ENCODE results near the gene TRDMT1.

TRDMT1 gene

DNA sequence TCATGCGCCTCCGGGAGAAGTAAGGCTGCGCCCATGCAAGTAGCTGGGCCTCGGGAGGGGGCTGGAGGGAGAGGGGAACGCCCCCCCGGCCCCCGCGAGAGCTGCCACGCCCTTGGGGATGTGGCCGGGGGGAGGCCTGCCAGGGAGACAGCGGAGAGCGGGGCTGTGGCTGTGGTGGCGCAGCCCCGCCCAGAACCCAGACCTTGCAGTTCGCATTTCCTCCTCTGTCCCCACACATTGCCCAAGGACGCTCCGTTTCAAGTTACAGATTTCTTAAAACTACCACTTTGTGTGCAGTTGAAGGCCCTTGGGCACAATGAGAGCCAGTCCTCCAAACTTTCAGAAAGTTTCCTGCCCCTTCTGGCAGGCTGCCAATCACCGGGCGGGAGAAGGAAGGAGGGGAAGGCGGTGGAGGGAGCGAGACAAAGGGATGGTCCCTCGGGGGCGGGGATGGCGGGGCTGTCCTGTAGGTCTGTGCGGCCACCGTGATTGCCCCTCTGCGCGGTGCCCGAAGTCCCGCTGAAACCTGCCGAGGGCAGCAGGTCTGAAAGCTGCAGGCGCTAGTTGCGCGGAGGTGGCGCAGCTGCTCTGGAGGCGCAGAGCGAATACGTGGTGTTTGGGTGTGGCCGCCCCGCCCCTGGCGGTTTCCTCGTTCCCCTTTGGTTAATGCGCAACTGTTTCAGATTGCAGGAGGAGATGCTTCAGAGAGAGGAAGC, 28.7 kb upstream of the TRDMT1 start:
- peak; percentile 65 for DNase-seq

- DNase-seq, result no peak
Observed at GRCh38 chr10:17229717-17229966, 28.2 kb upstream of the TRDMT1 start.

GRCh38 chr10:17229016-17229716, 27.7 kb upstream of the TRDMT1 start:
- DNase-seq, result peak; percentile 76

GRCh38 chr10:17228091-17229015, 26.9 kb upstream of the TRDMT1 start, which contains the start of gene VIM:
Gene VIM (plus strand): TSS chr10:17228241. CDS start chr10:17229423, 1,182 bp downstream.
- peak; percentile 87 for DNase-seq

DNA sequence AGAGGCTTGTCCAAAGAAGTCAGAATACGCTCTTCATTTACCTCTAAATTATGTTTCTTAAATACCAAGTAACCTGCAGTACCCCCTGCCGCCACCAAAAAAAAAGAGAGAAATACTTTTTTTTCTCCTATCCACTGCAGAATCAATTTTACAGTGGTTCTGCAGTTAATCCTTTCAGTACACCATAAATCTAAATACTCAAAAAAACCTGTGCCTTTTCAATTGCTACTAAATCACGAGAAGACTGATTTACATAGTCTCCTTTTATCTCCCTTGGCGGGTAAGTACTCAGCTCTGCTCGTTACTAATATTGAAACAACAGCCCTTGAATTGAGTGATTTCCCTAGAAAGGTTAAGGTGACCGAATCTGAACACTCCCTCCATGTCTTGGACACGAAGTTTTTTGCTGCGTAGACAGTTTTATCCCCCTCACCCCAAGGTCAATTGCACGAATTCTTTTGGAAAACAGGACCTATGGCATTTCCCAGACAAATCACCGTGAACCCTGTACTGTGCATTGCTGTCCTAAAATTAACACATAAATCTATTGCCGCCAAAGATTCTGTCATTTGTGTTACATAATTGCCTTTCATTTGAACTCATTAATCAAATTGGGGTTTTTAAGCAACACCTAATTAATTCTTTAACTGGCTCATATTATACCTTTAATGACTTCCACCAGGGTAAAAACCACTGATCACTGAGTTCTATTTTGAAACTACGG, 26.1 kb upstream of the TRDMT1 start:
- DNase-seq, result no peak

GRCh38 chr10:17226891-17227303, 25.4 kb upstream of the TRDMT1 start:
- no peak for DNase-seq

- DNase-seq, result no peak
Observed at GRCh38 chr10:17225808-17226207, 24.3 kb upstream of the TRDMT1 start.

- DNase-seq, result no peak
Observed at GRCh38 chr10:17222329-17222728, 20.9 kb upstream of the TRDMT1 start.

DNA sequence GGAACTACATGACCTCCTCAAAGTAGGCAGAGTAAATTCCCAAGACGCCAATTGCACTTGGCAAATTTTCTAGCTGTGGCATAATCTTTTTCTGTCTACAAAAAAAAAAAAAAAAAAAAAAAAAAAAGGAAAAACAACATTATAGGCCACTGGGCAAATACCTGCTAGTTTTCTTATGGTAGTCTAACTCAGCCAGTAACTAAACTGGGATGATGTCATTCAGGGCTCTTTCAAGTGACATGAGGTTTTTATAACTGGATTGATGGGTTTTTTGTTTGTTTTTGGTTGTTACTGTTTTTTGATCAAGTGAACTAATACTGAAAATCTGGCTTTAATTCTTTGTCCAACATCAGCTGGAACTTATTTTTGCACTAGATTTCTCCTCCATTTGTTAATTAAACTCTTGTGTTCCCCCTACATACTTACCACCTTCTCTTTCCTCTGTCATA, 19.2 kb upstream of the TRDMT1 start:
- DNase-seq, result no peak

DNA sequence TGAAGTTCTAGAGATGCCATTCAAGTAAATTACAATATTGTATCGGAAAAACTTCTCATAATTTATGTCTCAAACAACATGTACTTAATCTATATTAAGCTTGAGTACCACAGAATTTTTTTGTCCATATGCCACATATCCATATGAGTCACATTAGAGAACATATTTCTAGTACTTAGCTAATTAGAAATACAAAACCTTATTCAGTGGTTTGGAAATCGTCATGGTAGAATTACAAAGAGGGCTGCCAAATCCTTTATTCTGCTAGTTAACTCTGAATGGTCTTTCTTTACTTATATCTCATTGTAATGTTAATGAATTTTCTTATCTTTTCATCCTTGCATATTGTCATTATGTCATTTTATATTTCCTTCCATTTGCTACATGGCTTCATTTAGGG, 17.6 kb upstream of the TRDMT1 start:
- no peak for DNase-seq

- DNase-seq, result no peak
Observed at GRCh38 chr10:17217631-17218232, 16.3 kb upstream of the TRDMT1 start.

DNA sequence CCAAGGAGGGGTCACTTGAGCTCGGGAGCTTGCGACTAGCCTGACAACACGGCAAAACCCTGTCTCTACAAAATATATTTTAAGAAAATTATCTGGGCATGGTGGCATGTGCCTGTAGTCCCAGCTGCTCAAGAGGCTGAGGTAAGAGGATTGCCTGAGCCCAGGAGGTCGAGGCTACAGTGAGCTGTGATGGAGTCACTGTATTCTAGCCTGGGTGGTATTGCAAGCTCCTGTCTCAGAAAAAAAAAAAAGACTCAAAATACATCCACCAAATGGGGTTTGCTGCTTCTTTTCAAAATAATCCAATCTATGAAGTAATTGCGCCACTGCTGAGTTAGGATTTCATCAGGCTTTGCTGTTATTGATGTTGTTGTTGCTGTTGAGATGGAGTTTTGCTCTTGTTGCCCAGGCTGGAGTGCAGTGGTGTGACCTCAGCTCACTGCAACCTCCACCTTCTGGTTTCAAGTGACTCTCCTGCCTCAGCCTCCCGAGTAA, 15.5 kb upstream of the TRDMT1 start:
- DNase-seq, result no peak

GRCh38 chr10:17216217-17216900, 14.9 kb upstream of the TRDMT1 start:
- DNase-seq, result peak; percentile 6

GRCh38 chr10:17215782-17216122, 14.3 kb upstream of the TRDMT1 start:
- no peak for DNase-seq

DNA sequence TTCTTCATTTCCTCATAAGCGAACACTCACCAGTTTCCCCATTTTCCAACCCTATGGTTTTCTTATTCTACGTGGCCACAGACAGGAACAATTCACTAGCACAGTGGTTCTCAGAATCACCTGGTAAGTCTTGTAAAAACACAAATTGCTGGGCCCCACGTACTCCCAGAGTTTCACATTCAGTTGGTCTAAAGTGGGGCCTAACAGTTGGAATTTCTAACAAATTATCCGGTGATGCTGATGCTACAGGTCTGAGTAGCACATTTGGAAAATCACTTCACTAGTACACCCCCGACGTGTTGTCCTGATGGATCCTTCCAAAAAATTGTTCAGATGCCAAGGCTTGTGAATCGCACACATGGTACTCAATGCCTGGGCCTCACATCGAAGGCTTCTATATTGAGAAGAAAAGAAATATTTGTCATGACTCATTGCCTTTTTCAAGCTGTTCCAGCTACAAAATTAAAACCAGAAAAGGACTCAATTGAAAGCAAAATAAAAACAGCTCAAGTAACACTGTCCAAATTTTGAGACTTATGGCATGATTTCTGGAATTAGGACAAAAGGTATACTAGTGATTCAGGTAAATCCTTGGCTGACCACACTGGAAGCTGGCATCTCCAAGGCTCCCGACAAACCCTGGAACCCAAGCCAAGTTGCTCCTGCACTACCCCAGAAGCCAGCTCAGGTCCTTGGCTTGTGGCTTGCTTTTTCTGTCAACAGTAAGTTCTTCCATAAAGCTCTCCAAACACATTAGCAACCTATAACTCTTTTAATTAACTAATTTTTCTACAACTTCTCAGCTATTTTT, 13.7 kb upstream of the TRDMT1 start:
- no peak for DNase-seq

DNA sequence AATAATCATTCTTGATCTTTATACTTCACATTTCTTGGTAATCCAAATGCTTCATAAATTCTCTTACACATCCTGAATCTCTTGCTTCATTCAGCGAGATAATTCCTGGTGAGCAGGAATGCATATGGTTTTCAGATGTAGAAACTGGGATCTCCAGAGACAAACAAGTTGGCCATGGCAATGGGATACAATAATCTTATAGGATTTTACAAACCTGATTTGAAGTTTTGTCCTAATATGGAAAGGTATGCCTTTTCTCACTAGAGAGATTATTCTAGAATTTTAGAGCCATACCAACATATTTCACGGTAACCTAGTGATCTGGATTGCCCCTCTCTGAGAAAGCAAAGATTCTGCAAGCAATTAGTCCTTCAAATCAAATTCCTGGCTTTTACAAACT, 13.1 kb upstream of the TRDMT1 start:
- no peak for DNase-seq

GRCh38 chr10:17213646-17214349, 12.3 kb upstream of the TRDMT1 start:
- no peak for DNase-seq

GRCh38 chr10:17212802-17213221, 11.3 kb upstream of the TRDMT1 start:
- no peak for DNase-seq

GRCh38 chr10:17210361-17210760, 8.9 kb upstream of the TRDMT1 start:
- no peak for DNase-seq

- no peak for DNase-seq
Observed at GRCh38 chr10:17209881-17210280, 8.4 kb upstream of the TRDMT1 start.
